IPS-20b (cell line): ENCODE data around the gene PIGH.
"Not testable (repeated sequence)": the region's sequence is repeated elsewhere in the genome, so short reads cannot be mapped to it uniquely, and the experiment has no call there.

Experiments used
- H3K27ac ChIP-seq: one replicate; pipeline ENCODE4 v1.5.1; 2013; ENCODE audit warnings: low read length
- H3K27me3 ChIP-seq: 2 replicates; pipeline ENCODE4 v1.6.1; 2013; ENCODE audit warnings: mild to moderate bottlenecking, low read length, inconsistent platforms; ENCODE audit not compliant: insufficient read depth
- H3K36me3 ChIP-seq: 2 replicates; pipeline ENCODE4 v1.6.1; 2013; ENCODE audit warnings: low read depth, mild to moderate bottlenecking, inconsistent platforms, low read length, moderate library complexity; ENCODE audit not compliant: insufficient read depth
- H3K4me1 ChIP-seq: 2 replicates; pipeline ENCODE4 v1.6.1; 2013; ENCODE audit warnings: mild to moderate bottlenecking, control low read depth, inconsistent platforms, low read length, moderate library complexity; ENCODE audit not compliant: insufficient read depth
- H3K4me3 ChIP-seq: 2 replicates; pipeline ENCODE4 v1.5.1; 2013; ENCODE audit warnings: mild to moderate bottlenecking, low read length, inconsistent platforms
- H3K9ac ChIP-seq: 2 replicates; pipeline ENCODE4 v1.6.1; 2013; ENCODE audit warnings: low read depth, mild to moderate bottlenecking, inconsistent platforms, low read length, moderate library complexity
- H3K9me3 ChIP-seq: 2 replicates; pipeline ENCODE4 v1.6.1; 2013; ENCODE audit warnings: mild to moderate bottlenecking, low read depth, low read length, inconsistent platforms; ENCODE audit not compliant: insufficient read depth

PIGH gene

GRCh38 chr14:67542620-67543019 lies 57.4 kb downstream of the PIGH start:
- Histone ChIP-seq H3K4me1 (peaks cover 27% of the 10 kb centered on the region; the same call in 1 of the 2 replicates), H3K36me3 (peaks cover 32% of the 10 kb centered on the region), H3K4me3 (peak overlapping the region; percentile 51; the same call in 1 of the 2 replicates)
- H3K27ac ChIP-seq, H3K9me3 ChIP-seq, H3K9ac ChIP-seq, H3K27me3 ChIP-seq: not testable (repeated sequence)

- Histone ChIP-seq H3K4me3 (peak overlapping the region; percentile 51; the same call in 1 of the 2 replicates), H3K27me3 (no peaks in the 10 kb centered on the region), H3K27ac (peak overlapping the region; percentile 10), H3K9me3 (no peaks in the 10 kb centered on the region), H3K36me3 (peaks cover 27% of the 10 kb centered on the region), H3K4me1 (peaks cover 27% of the 10 kb centered on the region; the same call in 1 of the 2 replicates), H3K9ac (peak overlapping the region; percentile 66; the same call in 1 of the 2 replicates)
Measured at GRCh38 chr14:67541448-67542387, 58.4 kb downstream of the PIGH start.
